ENCODE measurements around the gene PTPRD.

DNA sequence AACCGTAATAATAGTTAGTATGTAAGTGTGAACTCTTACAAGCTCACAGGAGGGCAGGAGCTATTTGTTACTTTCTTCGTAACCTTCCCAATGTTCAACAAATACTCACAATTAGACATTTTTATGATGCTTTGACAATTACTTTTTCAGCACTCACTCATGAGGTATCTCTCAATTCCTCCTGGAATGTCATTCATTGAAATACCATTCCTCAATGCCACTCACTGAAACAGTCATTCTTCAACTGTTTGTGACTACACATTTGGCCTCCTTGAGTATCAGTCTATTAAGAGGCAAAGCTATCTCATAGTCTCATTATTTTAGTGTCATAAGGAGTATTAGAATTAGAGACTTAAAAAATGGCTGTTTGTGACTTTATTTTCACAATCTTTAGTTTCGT, 2079.1 kb downstream of the PTPRD start:
- TF ChIP-seq POLR2A (IDR thresholded peaks at IDR 0.05; ENCODE audit: low read depth, low read length) (no peak), POLR2AphosphoS5 (IDR thresholded peaks at IDR 0.05; ENCODE audit: low read depth, low read length) (no peak), TAF1 (IDR thresholded peaks at IDR 0.05; ENCODE audit: borderline replicate concordance, low read depth, low read length) (no peak)

All from GM12892 (cell line).